ENCODE data around the gene CASP14.

DNA sequence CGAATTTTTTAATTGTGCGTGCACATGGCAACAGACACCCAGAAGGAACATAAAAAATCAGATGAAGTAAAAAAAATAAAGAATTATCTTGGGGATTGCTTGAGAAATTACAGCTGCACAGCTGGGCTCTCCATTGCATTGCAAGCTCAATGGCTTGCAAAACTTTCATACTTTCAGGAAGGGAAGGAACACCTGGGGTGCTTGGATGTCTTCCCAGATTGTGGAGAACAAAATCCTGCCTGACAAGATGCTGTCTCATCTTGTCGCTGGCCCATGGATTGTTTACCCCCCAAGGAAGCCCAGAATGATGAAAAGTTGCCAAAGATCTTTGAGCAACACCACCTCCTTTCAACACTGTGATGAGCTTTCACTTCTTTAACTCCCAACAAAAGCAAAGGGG is 11.0 kb upstream of the CASP14 start:
- TF ChIP-seq, protein P1, sequence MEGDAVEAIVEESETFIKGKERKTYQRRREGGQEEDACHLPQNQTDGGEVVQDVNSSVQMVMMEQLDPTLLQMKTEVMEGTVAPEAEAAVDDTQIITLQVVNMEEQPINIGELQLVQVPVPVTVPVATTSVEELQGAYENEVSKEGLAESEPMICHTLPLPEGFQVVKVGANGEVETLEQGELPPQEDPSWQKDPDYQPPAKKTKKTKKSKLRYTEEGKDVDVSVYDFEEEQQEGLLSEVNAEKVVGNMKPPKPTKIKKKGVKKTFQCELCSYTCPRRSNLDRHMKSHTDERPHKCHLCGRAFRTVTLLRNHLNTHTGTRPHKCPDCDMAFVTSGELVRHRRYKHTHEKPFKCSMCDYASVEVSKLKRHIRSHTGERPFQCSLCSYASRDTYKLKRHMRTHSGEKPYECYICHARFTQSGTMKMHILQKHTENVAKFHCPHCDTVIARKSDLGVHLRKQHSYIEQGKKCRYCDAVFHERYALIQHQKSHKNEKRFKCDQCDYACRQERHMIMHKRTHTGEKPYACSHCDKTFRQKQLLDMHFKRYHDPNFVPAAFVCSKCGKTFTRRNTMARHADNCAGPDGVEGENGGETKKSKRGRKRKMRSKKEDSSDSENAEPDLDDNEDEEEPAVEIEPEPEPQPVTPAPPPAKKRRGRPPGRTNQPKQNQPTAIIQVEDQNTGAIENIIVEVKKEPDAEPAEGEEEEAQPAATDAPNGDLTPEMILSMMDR (conservative IDR thresholded peaks at IDR 0.05; ENCODE audit: low read length), result no peak
- no peak for TF ChIP-seq EZH2phosphoT487 (IDR thresholded peaks at IDR 0.05; ENCODE audit: borderline replicate concordance, low read depth, low read length)

All from OCI-LY7 (cell line).